ENCODE measurements around the gene KRT16.
"Not testable (repeated sequence)": the region's sequence is repeated elsewhere in the genome, so short reads cannot be mapped to it uniquely, and the experiment has no call there.

GRCh38 chr17:41614767-41615166 is 2.2 kb upstream of the KRT16 start:
- TF ChIP-seq EZH2phosphoT487 (IDR thresholded peaks at IDR 0.05; ENCODE audit: low read length); EZH2 (optimal IDR thresholded peaks at IDR 0.05; ENCODE audit: low read depth, low read length): not testable (repeated sequence)

All from MM.1S (cell line).